Activated naive CD8-positive, alpha-beta T cell treated with anti-CD3 and anti-CD28 coated beads for 36 hours (primary cell): ENCODE measurements around the gene PRRX1. TPM values are rescaled to one million over a fixed set of nuclear protein-coding genes. Genes with fewer than 3 reads are reported as not detected.

ENCODE experiments used
- DNase-seq: peaks from one replicate; pipeline ENCODE4 v3.0.0; 2021
- H3K27ac Mint-ChIP-seq: one replicate; pipeline ENCODE4 v1.8.0; 2022; ENCODE audit warnings: mild to moderate bottlenecking, moderate library complexity, mixed read lengths
- H3K27me3 Mint-ChIP-seq: one replicate; pipeline ENCODE4 v1.8.0; 2022; ENCODE audit warnings: mild to moderate bottlenecking, mixed read lengths
- H3K36me3 Mint-ChIP-seq: one replicate; pipeline ENCODE4 v1.8.0; 2021; ENCODE audit warnings: mild to moderate bottlenecking, mixed read lengths
- H3K4me1 Mint-ChIP-seq: one replicate; pipeline ENCODE4 v1.8.0; 2021; ENCODE audit warnings: mixed read lengths
- H3K4me3 Mint-ChIP-seq: one replicate; pipeline ENCODE4 v1.8.0; 2022; ENCODE audit warnings: mild to moderate bottlenecking, moderate library complexity, mixed read lengths
- H3K9me3 Mint-ChIP-seq: one replicate; pipeline ENCODE4 v1.8.0; 2022; ENCODE audit warnings: mixed read lengths
- total RNA-seq, 2 experiments: library from RNA; stranded (reverse); gene quantifications; one replicate each; pipeline ENCODE4 v1.2.3, GENCODE V29; 2021

The PRRX1 gene
- total RNA-seq, 2 experiments from 2014 or later, result not detected

DNA sequence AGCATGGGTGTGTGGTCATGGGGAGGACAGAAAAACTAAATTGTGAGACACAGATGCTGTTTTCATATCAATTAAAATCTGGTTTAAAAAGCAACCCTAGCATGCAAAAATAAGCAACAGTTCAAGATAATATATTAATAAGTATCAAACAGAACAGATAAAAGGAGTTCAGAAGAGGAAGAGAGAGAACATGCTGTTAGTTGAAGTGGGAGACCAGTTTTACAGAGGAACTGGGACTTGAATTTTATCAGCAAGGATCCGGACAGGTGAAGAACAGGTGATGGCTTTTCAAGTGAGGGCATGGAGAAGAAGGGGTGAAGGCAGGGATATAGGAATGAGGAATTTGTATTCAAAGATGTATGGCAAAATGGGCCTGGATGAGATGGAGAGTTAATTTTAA lies 75.9 kb downstream of the PRRX1 start:
- Mint-ChIP-seq H3K27ac (no peak overlapping the region), H3K36me3 (no peaks in the 10 kb centered on the region), H3K9me3 (peaks cover 5% of the 10 kb centered on the region), H3K4me1 (no peaks in the 10 kb centered on the region), H3K27me3 (peaks cover 33% of the 10 kb centered on the region), H3K4me3 (no peak overlapping the region)
- DNase-seq, result no peak

- no peak overlapping the region for H3K27ac Mint-ChIP-seq
- H3K4me1 Mint-ChIP-seq, result no peaks in the 10 kb centered on the region
- no peak for DNase-seq
- peaks cover 30% of the 10 kb centered on the region for H3K27me3 Mint-ChIP-seq
- H3K4me3 Mint-ChIP-seq, result no peak overlapping the region
- H3K36me3 Mint-ChIP-seq, result no peaks in the 10 kb centered on the region
- H3K9me3 Mint-ChIP-seq, result peaks cover 5% of the 10 kb centered on the region
Measured at GRCh38 chr1:170741678-170742077, 77.7 kb downstream of the PRRX1 start.

- Mint-ChIP-seq H3K4me3 (no peak overlapping the region), H3K36me3 (no peaks in the 10 kb centered on the region), H3K27ac (no peak overlapping the region), H3K4me1 (no peaks in the 10 kb centered on the region), H3K9me3 (peaks cover 5% of the 10 kb centered on the region), H3K27me3 (peaks cover 22% of the 10 kb centered on the region)
- DNase-seq, result no peak
Measured at GRCh38 chr1:170742600-170742999, 78.7 kb downstream of the PRRX1 start.

GRCh38 chr1:170743083-170743482 lies 79.2 kb downstream of the PRRX1 start:
- H3K27me3 Mint-ChIP-seq, result peaks cover 18% of the 10 kb centered on the region
- H3K27ac Mint-ChIP-seq, result no peak overlapping the region
- H3K4me3 Mint-ChIP-seq, result no peak overlapping the region
- no peaks in the 10 kb centered on the region for H3K36me3 Mint-ChIP-seq
- H3K9me3 Mint-ChIP-seq, result peaks cover 5% of the 10 kb centered on the region
- H3K4me1 Mint-ChIP-seq, result no peaks in the 10 kb centered on the region
- no peak for DNase-seq

- Mint-ChIP-seq H3K4me1 (no peaks in the 10 kb centered on the region), H3K27me3 (peaks cover 3% of the 10 kb centered on the region), H3K9me3 (no peaks in the 10 kb centered on the region), H3K4me3 (no peak overlapping the region), H3K36me3 (no peaks in the 10 kb centered on the region), H3K27ac (no peak overlapping the region)
- no peak for DNase-seq
Measured at GRCh38 chr1:170749549-170749948, 85.6 kb downstream of the PRRX1 start.

GRCh38 chr1:170749959-170750358 lies 86.0 kb downstream of the PRRX1 start:
- Mint-ChIP-seq H3K4me1 (no peaks in the 10 kb centered on the region), H3K27ac (no peak overlapping the region), H3K27me3 (peaks cover 3% of the 10 kb centered on the region), H3K36me3 (no peaks in the 10 kb centered on the region), H3K9me3 (no peaks in the 10 kb centered on the region), H3K4me3 (no peak overlapping the region)
- DNase-seq, result no peak

- H3K4me1 Mint-ChIP-seq, result no peaks in the 10 kb centered on the region
- DNase-seq, result no peak
- H3K36me3 Mint-ChIP-seq, result no peaks in the 10 kb centered on the region
- H3K27me3 Mint-ChIP-seq, result peaks cover 3% of the 10 kb centered on the region
- H3K9me3 Mint-ChIP-seq, result no peaks in the 10 kb centered on the region
- no peak overlapping the region for H3K4me3 Mint-ChIP-seq
- no peak overlapping the region for H3K27ac Mint-ChIP-seq
Measured at GRCh38 chr1:170755795-170756194, 91.9 kb downstream of the PRRX1 start.

DNA sequence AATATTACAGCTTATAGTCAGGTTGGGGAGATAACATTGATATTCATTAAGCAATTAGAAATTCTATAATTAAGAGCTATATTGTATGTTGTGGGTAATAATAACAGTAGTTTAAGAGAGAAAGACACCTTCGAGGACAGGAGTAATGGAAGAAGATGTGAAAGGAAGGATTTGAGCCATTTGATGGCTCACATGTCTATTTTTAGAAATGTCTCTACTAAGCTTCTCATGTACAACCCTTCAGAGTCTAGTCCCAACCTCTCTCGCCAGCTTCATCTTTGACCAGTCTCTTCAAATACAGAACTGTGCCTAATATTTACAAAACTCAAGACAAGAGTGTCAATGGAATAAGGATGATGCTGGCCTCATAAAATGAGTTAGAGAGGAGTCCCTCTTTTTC lies 95.1 kb downstream of the PRRX1 start:
- no peak for DNase-seq
- Mint-ChIP-seq H3K9me3 (no peaks in the 10 kb centered on the region), H3K27me3 (no peaks in the 10 kb centered on the region), H3K4me3 (no peak overlapping the region), H3K27ac (no peak overlapping the region), H3K36me3 (no peaks in the 10 kb centered on the region), H3K4me1 (no peaks in the 10 kb centered on the region)

DNA sequence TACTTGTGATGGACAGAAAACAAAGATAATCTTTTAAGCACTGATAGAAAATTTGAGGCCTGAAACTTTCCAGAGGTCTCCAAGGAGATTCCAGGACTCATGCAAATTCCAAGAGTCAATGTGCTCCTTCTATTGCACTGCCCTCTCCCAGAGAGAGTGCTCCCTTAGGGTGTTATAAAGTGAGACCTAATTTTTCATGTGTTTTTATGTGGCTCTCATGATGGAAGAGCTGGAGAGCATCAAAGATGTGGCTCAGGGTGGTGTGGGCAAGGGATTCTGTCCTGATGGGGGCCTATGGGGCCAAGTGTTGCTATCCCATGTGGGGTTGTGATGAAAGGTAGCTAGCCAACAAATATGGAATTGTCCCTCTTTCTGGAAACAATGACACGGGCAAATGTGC lies 101.3 kb downstream of the PRRX1 start:
- Mint-ChIP-seq H3K27ac (no peak overlapping the region), H3K9me3 (no peaks in the 10 kb centered on the region), H3K27me3 (peaks cover 13% of the 10 kb centered on the region), H3K4me1 (no peaks in the 10 kb centered on the region), H3K36me3 (no peaks in the 10 kb centered on the region), H3K4me3 (no peak overlapping the region)
- DNase-seq, result no peak

DNA sequence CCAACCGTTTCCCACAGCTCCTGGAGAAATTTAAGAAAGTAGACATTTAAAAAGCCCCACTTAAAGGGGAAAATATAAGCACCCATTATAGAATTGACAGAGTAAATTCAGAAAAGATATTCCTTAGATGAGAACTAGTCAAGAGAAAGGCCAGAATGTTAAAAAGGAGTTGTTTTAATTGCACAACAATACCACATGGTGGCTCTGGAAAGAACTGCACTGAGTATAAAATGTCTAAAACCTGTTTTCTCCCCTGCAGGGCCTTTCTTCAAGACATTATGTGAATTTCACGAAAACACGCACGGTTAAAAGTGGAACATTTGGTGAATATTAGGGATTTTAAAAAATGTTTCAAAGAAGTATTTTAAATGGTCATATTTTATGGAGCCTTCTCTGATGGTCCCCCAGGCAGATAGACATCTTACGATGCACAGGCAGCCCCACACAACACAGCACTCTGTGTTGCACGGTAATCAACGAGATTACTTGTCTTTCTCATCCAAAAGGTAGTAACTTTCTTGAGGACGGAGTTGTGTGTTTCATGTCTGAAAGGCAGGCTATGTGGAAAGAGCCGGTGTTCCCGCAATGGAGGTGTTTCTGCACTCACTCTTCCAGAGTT lies 101.9 kb downstream of the PRRX1 start:
- Mint-ChIP-seq H3K36me3 (no peaks in the 10 kb centered on the region), H3K9me3 (no peaks in the 10 kb centered on the region), H3K4me1 (no peaks in the 10 kb centered on the region), H3K27me3 (peaks cover 13% of the 10 kb centered on the region), H3K4me3 (no peak overlapping the region), H3K27ac (no peak overlapping the region)
- DNase-seq, result no peak

GRCh38 chr1:170768929-170769328 lies 105.0 kb downstream of the PRRX1 start:
- Mint-ChIP-seq H3K27ac (no peak overlapping the region), H3K4me1 (no peaks in the 10 kb centered on the region)

DNA sequence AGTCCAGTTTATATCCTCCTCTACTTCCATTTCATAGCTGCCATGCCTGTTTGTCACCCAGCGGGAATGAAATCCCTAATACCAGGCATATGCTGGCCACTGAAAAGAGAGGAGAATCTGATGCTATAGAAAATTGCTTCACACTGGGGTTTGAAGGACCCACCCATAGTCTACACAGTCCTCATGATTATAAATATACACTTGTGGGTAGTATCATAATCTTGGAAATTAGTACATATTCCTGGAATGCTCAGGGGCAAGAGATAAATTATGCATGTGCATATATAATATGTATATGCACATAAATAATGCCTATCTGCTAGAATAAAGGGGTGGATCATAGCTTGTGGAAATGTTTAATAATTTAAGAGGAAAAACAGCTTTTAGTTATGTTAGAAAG lies 105.8 kb downstream of the PRRX1 start:
- peaks cover 13% of the 10 kb centered on the region for H3K27me3 Mint-ChIP-seq
- no peaks in the 10 kb centered on the region for H3K36me3 Mint-ChIP-seq
- H3K27ac Mint-ChIP-seq, result no peak overlapping the region
- no peaks in the 10 kb centered on the region for H3K4me1 Mint-ChIP-seq
- no peaks in the 10 kb centered on the region for H3K9me3 Mint-ChIP-seq
- H3K4me3 Mint-ChIP-seq, result no peak overlapping the region
- DNase-seq, result no peak

More at GRCh38 chr1:170768929-170769328, 105.0 kb downstream of the PRRX1 start:
- H3K9me3 Mint-ChIP-seq, result no peaks in the 10 kb centered on the region
- DNase-seq, result no peak
- H3K4me3 Mint-ChIP-seq, result no peak overlapping the region
- H3K27me3 Mint-ChIP-seq, result peaks cover 13% of the 10 kb centered on the region
- H3K36me3 Mint-ChIP-seq, result no peaks in the 10 kb centered on the region

DNA sequence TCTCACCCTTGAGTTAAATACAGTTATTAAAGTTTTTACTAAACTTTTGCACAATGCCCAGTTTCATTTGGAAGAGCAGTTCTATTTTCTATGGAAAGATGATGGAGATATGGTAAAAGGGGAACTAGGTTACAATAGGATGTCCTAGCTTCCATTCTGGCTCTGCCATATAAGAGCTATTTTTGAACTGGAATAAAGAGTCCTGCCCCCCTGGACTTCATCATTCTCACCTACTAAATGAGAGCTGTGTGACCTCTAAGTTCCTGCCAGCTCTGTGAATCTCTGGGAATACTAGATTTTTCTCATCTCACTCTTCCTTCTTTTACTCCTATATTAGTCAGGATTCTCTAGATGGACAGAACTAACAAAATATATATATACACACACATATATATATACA lies 106.3 kb downstream of the PRRX1 start:
- H3K4me3 Mint-ChIP-seq, result no peak overlapping the region
- DNase-seq, result no peak
- H3K36me3 Mint-ChIP-seq, result no peaks in the 10 kb centered on the region
- peaks cover 13% of the 10 kb centered on the region for H3K27me3 Mint-ChIP-seq
- H3K27ac Mint-ChIP-seq, result no peak overlapping the region
- no peaks in the 10 kb centered on the region for H3K4me1 Mint-ChIP-seq
- no peaks in the 10 kb centered on the region for H3K9me3 Mint-ChIP-seq

GRCh38 chr1:170776252-170776651 lies 112.3 kb downstream of the PRRX1 start:
- Mint-ChIP-seq H3K4me3 (no peak overlapping the region), H3K9me3 (peaks cover 8% of the 10 kb centered on the region), H3K27me3 (no peaks in the 10 kb centered on the region), H3K27ac (no peak overlapping the region), H3K4me1 (no peaks in the 10 kb centered on the region), H3K36me3 (no peaks in the 10 kb centered on the region)
- no peak for DNase-seq

DNA sequence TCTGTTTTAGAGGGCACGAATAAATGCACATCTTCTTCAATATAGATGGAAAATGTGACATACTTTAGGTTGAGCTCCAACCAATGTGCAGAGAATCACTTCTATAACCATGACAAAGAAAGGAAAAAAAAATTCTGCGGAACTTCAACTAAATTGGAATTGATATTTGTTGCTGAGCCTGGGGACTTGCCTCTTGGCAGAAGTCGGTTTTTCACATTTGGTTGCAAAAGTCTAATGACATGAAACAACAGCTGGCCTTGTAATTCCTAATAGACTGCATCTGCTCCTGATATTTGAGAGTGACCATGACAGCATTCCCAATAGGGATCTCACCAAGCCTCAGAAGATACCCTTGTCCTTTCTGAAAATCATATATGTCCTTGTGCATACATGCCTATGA lies 112.8 kb downstream of the PRRX1 start:
- no peak for DNase-seq
- Mint-ChIP-seq H3K27me3 (no peaks in the 10 kb centered on the region), H3K27ac (no peak overlapping the region), H3K36me3 (no peaks in the 10 kb centered on the region), H3K4me1 (no peaks in the 10 kb centered on the region), H3K9me3 (peaks cover 8% of the 10 kb centered on the region), H3K4me3 (no peak overlapping the region)
